HepG2 (cell line): ENCODE data around the gene TOM1L2. TPM values are rescaled to one million over a fixed set of nuclear protein-coding genes. Genes with fewer than 3 reads are reported as not detected.
A peak's percentile ranks its signal among the peaks of the same experiment; 100 is the strongest.

Experiments used
- ATAC-seq: fragments of 200-7000 bp; cut with Tn5 transposase; 3 replicates; pipeline ENCODE4 v1.9.1; 2020; ENCODE audit warnings: mild to moderate bottlenecking, moderate library complexity
- BruUV-seq: library from RNA; stranded (reverse); fragments of 400-500 nt; replicated peaks from 2 replicates; lab custom pipeline; 2021; lab: Mats Ljungman, UMichigan
- CTCF ChIA-PET: fragments of 300-600 bp; formaldehyde crosslinking; extraction: SDS; loops from one replicate; lab custom pipeline; 2021; ENCODE audit warnings: low total read pairs, inconsistent platforms, low intra/inter-chr PET ratio; lab: Yijun Ruan, JAX
- POLR2A ChIA-PET: fragments of 350-600 bp; sonication (Branson Sonifier 250); formaldehyde crosslinking; loops from one replicate; lab custom pipeline; 2020; ENCODE audit warnings: antibody characterized with exemption, inconsistent platforms; lab: Yijun Ruan, JAX
- DNase-seq: peaks from one replicate; pipeline ENCODE4 v3.0.0-alpha.2; 2015; ENCODE audit warnings: low spot score
- FAIRE-seq: peaks from 3 replicates; lab custom pipeline; 2011; peaks lifted over from hg19 to GRCh38; lab: Jason Lieb, UNC
- H2AFZ ChIP-seq: one replicate; pipeline ENCODE4 v1.6.1; 2011; ENCODE audit warnings: low read length, inconsistent platforms
- H3K27ac ChIP-seq: fragments of 300-600 bp; 3 replicates; pipeline ENCODE4 v1.8.0; 2011; ENCODE audit warnings: mixed run types, mild to moderate bottlenecking, mixed read lengths, low read length, inconsistent platforms; ENCODE audit not compliant: insufficient read depth; ENCODE audit errors: extremely low read length
- H3K27me3 ChIP-seq, 2 experiments: fragments of 200-600 bp in 1 of 2; 2 replicates in 1 of 2; 3 replicates in 1 of 2; pipeline versions ENCODE4 v1.6.0 to v1.8.0; 2011; ENCODE audit warnings: low read length in 2 of 2, mild to moderate bottlenecking in 2 of 2, moderate library complexity in 2 of 2, inconsistent platforms in 1 of 2; ENCODE audit not compliant: insufficient read depth in 2 of 2, control insufficient read depth in 1 of 2
- H3K36me3 ChIP-seq, 2 experiments: fragments of 200-600 bp in 1 of 2; replicated peaks in 1 of 2; 2 replicates in 1 of 2; 3 replicates in 1 of 2; pipeline versions ENCODE4 v1.5.1 to v1.8.0; 2011; ENCODE audit warnings: low read length in 2 of 2, inconsistent platforms in 1 of 2; ENCODE audit not compliant: insufficient read depth in 2 of 2, control insufficient read depth in 1 of 2
- H3K4me1 ChIP-seq: 2 replicates; pipeline ENCODE4 v1.5.1; 2012; ENCODE audit warnings: low read length, inconsistent platforms; ENCODE audit not compliant: insufficient read depth
- H3K4me2 ChIP-seq: 2 replicates; pipeline ENCODE4 v1.6.0; 2011; ENCODE audit warnings: low read depth, low read length, inconsistent platforms
- H3K4me3 ChIP-seq, 3 experiments: fragments of 200-600 bp in 1 of 3; sonication (generic), shearing (Covaris generic) in 1 of 3; replicated peaks in 1 of 3; 2 replicates each; pipeline ENCODE4 v1.5.1; 2011 to 2016; ENCODE audit warnings: low read length in 3 of 3, inconsistent platforms in 2 of 3, low read depth in 2 of 3, mild to moderate bottlenecking in 2 of 3, control low read depth in 1 of 3, mixed read lengths in 1 of 3; ENCODE audit not compliant: insufficient read depth in 1 of 3
- H3K79me2 ChIP-seq: one replicate; pipeline ENCODE4 v1.6.1; 2011; ENCODE audit warnings: low read length, inconsistent platforms; ENCODE audit not compliant: insufficient read depth
- H3K9ac ChIP-seq: 2 replicates; pipeline ENCODE4 v1.6.0; 2011; ENCODE audit warnings: mild to moderate bottlenecking, low read depth, low read length, inconsistent platforms; ENCODE audit not compliant: insufficient read depth
- H3K9me3 ChIP-seq: 2 replicates; pipeline ENCODE4 v1.5.1; 2012; ENCODE audit warnings: mild to moderate bottlenecking, low read length
- H4K20me1 ChIP-seq: 2 replicates; pipeline ENCODE4 v1.6.0; 2011; ENCODE audit warnings: inconsistent platforms, mild to moderate bottlenecking, low read length, moderate library complexity; ENCODE audit not compliant: insufficient read depth
- AHR ChIP-seq: IDR thresholded peaks from 2 replicates; pipeline ENCODE4 v1.6.1; 2018; ENCODE audit warnings: missing genetic modification reagents, missing compliant biosample characterization
- MBD4 ChIP-seq: IDR thresholded peaks from 2 replicates; pipeline ENCODE4 v1.6.1; 2012; ENCODE audit warnings: low read length, inconsistent platforms, borderline replicate concordance
- NAIF1 ChIP-seq: sonication (generic); formaldehyde crosslinking; IDR thresholded peaks from 2 replicates; pipeline ENCODE4 v1.5.0; 2020; ENCODE audit warnings: mild to moderate bottlenecking, missing genetic modification reagents, borderline replicate concordance
- NPAS2 ChIP-seq: sonication (generic); formaldehyde crosslinking; IDR thresholded peaks from 2 replicates; pipeline ENCODE4 v1.8.0; 2022; ENCODE audit warnings: mild to moderate bottlenecking, missing genetic modification reagents, borderline replicate concordance
- SMAD3 ChIP-seq: sonication (generic); formaldehyde crosslinking; IDR thresholded peaks from 2 replicates; pipeline ENCODE4 v1.4.0; 2020; ENCODE audit warnings: missing genetic modification reagents
- TOPORS ChIP-seq: sonication (generic); formaldehyde crosslinking; IDR thresholded peaks from 2 replicates; pipeline ENCODE4 v1.8.0; 2023; ENCODE audit warnings: mild to moderate bottlenecking, missing genetic modification reagents
- TP53 ChIP-seq: sonication (generic); formaldehyde crosslinking; conservative IDR thresholded peaks from 2 replicates; pipeline ENCODE4 v1.4.0; 2020; ENCODE audit warnings: missing genetic modification reagents
- ZBTB7A ChIP-seq: sonication (generic); formaldehyde crosslinking; IDR thresholded peaks from 2 replicates; pipeline ENCODE4 v1.8.0; 2022; ENCODE audit warnings: mild to moderate bottlenecking, missing genetic modification reagents
- ZNF335 ChIP-seq: sonication (generic); formaldehyde crosslinking; IDR thresholded peaks from 2 replicates; pipeline ENCODE4 v1.4.0; 2020; ENCODE audit warnings: missing genetic modification reagents
- ZNF841 ChIP-seq: sonication (generic); formaldehyde crosslinking; IDR thresholded peaks from 2 replicates; pipeline ENCODE4 v1.8.1; 2023; ENCODE audit warnings: missing genetic modification reagents, borderline replicate concordance
- ZSCAN20 ChIP-seq: sonication (generic); formaldehyde crosslinking; IDR thresholded peaks from 2 replicates; pipeline ENCODE4 v1.4.0; 2020; ENCODE audit warnings: missing genetic modification reagents, mild to moderate bottlenecking, borderline replicate concordance
- WGBS: methylation state at CpG from one replicate; pipeline ENCODE4 v1.1.6; 2017; ENCODE audit warnings: low lambda C conversion rate; 5-methylcytosine and 5-hydroxymethylcytosine counted together
- in situ Hi-C: cut with HindIII; loops from 2 replicates; pipeline ENCODE4 v1.10.0; 2017; ENCODE audit warnings: low pct_unique_long_range_greater_than_20kb; ENCODE audit not compliant: extremely low pct_ligation_motif_present
- intact Hi-C: fragments of 100-400 bp; cut with micrococcal nuclease; formaldehyde crosslinking; loops from one replicate; pipeline ENCODE4 v1.10.0; 2022; ENCODE audit not compliant: unreplicated experiment
- polyA plus RNA-seq, 8 experiments: library from polyadenylated mRNA; depleted of rRNA in 3 of 8; stranded (reverse) in 7 of 8; unstranded in 1 of 8; fragments of >200 nt; fragmentation: Illumina TruSeq in 4 of 8; extraction: Trizol in 4 of 8; gene quantifications; 2 replicates each; pipeline versions ENCODE4 v1.2.1 to v1.2.3, GENCODE V29; 2011 to 2016; ENCODE audit warnings: low read depth in 4 of 8, missing spikeins in 1 of 8, mixed read lengths in 1 of 8; ENCODE audit not compliant: insufficient read depth in 1 of 8
- total RNA-seq, 5 experiments: library from RNA; depleted of rRNA; stranded (reverse); fragments of >200 nt; fragmentation: Illumina TruSeq; extraction: Trizol; gene quantifications; 2 replicates each; pipeline ENCODE4 v1.2.3, GENCODE V29; 2016; ENCODE audit warnings: low read depth in 1 of 5
- TF ChIP-seq, protein P1 (sequence below): sonication (generic); formaldehyde crosslinking; IDR thresholded peaks from 2 replicates; pipeline ENCODE4 v1.5.1; 2020; ENCODE audit warnings: missing genetic modification reagents, mild to moderate bottlenecking, borderline replicate concordance
- TF ChIP-seq, protein P2 (sequence below): sonication (generic); formaldehyde crosslinking; IDR thresholded peaks from 2 replicates; pipeline ENCODE4 v1.5.0; 2020; ENCODE audit warnings: missing genetic modification reagents, mild to moderate bottlenecking, borderline replicate concordance
- TF ChIP-seq, protein P3 (sequence below): sonication (generic); formaldehyde crosslinking; IDR thresholded peaks from 2 replicates; pipeline ENCODE4 v1.4.0; 2020; ENCODE audit warnings: missing genetic modification reagents
- TF ChIP-seq, protein P4 (sequence below): sonication (generic); formaldehyde crosslinking; IDR thresholded peaks from 2 replicates; pipeline ENCODE4 v1.8.0; 2022; ENCODE audit warnings: mild to moderate bottlenecking, missing genetic modification reagents, moderate library complexity
- TF ChIP-seq, protein P5 (sequence below): sonication (generic); formaldehyde crosslinking; IDR thresholded peaks from 2 replicates; pipeline ENCODE4 v1.5.0; 2020; ENCODE audit warnings: mild to moderate bottlenecking, missing genetic modification reagents, moderate library complexity

Gene TOM1L2
- total and polyA plus RNA-seq, 2 of the 13 experiments (the other 11 are each of a cell fraction or from before 2014, with no cell fraction given) = 4.7 to 7.4 TPM

DNA sequence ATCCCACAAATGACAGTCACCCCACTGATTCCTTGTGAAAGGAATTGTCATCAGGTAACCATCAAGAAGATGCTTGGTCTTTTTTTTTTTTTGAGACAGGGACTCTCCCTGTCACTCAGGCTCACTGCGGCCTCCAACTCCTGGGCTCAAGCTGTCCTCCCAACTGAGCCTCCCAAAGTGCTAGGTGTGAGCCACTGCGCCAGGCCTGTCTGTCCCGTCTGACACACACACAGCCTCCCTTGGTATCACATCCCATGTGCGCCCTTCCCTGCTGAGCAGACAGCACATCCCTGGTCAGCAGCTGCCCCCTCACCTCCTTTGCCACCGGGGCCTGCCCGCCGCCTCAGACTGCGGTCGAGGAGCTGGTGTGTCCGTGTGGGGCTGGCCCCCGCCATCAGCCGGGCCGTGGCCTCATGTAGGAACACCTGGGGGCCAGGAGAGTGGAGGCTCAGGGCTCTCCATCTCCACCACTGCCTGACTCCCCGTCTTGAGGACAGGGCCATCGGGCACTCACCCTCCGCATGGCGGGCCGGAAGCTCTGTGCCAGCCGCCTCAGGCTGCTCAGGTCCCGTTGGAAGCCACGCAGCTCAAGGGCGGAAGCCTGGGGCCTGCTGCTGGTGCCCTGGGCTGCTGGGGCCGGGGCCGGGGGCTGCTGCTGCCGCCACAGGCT lies 159.0 kb downstream of the TOM1L2 start:
- no peak overlapping the region for H3K9ac ChIP-seq
- WGBS = 97% methylated on average over 16 of the region's 25 CpGs
- H3K4me3 ChIP-seq = no peak overlapping the region
- FAIRE-seq = no peak
- in situ Hi-C loops (loop anchor here (5.0 kb wide), 1 partner anchor 49 kb away; no protein-coding TSS in a partner anchor), intact Hi-C loops (no loop called here)
- no peak for ATAC-seq
- no peaks in the 10 kb centered on the region for H3K27me3 ChIP-seq
- peaks cover 36 to 45% of the 10 kb centered on the region in 2 experiments for H3K36me3 ChIP-seq
- H2AFZ ChIP-seq = no peak overlapping the region
- ChIA-PET POLR2A (interaction anchor here (2.7 kb wide), 1 partner anchor 24 kb away, joined by 26 read pairs; the partner anchor contains the start of gene SREBF1), CTCF (interaction anchor here (0.9 to 3.6 kb wide), 3 partner anchors 24 to 106 kb away, joined by 3 to 53 read pairs (median 3); no protein-coding TSS in a partner anchor)
- H3K4me1 ChIP-seq = peaks cover 26% of the 10 kb centered on the region
- no peaks in the 10 kb centered on the region for H3K9me3 ChIP-seq
- no peak overlapping the region for H3K4me2 ChIP-seq
- no TSS peak for BruUV-seq
- H4K20me1 ChIP-seq = peaks cover 14% of the 10 kb centered on the region; the same call in 1 of the 2 replicates
- DNase-seq = no peak
- no peaks in the 10 kb centered on the region for H3K79me2 ChIP-seq
- peak overlapping the region; percentile 58 for H3K27ac ChIP-seq
- TF ChIP-seq, protein P1, sequence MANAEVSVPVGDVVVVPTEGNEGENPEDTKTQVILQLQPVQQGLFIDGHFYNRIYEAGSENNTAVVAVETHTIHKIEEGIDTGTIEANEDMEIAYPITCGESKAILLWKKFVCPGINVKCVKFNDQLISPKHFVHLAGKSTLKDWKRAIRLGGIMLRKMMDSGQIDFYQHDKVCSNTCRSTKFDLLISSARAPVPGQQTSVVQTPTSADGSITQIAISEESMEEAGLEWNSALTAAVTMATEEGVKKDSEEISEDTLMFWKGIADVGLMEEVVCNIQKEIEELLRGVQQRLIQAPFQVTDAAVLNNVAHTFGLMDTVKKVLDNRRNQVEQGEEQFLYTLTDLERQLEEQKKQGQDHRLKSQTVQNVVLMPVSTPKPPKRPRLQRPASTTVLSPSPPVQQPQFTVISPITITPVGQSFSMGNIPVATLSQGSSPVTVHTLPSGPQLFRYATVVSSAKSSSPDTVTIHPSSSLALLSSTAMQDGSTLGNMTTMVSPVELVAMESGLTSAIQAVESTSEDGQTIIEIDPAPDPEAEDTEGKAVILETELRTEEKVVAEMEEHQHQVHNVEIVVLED (CRISPR knock-in tag) = no peak
- TF ChIP-seq ZSCAN20 (CRISPR knock-in tag) = no peak
- no peak for TF ChIP-seq ZNF335
- TF ChIP-seq, protein P2, sequence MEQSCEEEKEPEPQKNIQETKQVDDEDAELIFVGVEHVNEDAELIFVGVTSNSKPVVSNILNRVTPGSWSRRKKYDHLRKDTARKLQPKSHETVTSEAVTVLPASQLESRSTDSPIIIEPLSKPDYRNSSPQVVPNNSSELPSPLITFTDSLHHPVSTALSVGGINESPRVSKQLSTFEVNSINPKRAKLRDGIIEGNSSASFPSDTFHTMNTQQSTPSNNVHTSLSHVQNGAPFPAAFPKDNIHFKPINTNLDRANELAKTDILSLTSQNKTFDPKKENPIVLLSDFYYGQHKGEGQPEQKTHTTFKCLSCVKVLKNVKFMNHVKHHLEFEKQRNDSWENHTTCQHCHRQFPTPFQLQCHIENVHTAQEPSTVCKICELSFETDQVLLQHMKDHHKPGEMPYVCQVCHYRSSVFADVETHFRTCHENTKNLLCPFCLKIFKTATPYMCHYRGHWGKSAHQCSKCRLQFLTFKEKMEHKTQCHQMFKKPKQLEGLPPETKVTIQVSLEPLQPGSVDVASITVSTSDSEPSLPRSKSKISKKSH = no peak
- TF ChIP-seq, protein P3, sequence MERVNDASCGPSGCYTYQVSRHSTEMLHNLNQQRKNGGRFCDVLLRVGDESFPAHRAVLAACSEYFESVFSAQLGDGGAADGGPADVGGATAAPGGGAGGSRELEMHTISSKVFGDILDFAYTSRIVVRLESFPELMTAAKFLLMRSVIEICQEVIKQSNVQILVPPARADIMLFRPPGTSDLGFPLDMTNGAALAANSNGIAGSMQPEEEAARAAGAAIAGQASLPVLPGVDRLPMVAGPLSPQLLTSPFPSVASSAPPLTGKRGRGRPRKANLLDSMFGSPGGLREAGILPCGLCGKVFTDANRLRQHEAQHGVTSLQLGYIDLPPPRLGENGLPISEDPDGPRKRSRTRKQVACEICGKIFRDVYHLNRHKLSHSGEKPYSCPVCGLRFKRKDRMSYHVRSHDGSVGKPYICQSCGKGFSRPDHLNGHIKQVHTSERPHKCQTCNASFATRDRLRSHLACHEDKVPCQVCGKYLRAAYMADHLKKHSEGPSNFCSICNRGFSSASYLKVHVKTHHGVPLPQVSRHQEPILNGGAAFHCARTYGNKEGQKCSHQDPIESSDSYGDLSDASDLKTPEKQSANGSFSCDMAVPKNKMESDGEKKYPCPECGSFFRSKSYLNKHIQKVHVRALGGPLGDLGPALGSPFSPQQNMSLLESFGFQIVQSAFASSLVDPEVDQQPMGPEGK (CRISPR knock-in tag) = no peak
- TF ChIP-seq ZNF841 (CRISPR knock-in tag) = no peak
- TF ChIP-seq, protein P4, sequence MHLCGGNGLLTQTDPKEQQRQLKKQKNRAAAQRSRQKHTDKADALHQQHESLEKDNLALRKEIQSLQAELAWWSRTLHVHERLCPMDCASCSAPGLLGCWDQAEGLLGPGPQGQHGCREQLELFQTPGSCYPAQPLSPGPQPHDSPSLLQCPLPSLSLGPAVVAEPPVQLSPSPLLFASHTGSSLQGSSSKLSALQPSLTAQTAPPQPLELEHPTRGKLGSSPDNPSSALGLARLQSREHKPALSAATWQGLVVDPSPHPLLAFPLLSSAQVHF = no peak
- no peak for TF ChIP-seq NPAS2 (CRISPR knock-in tag)
- no peak for TF ChIP-seq TP53 (CRISPR knock-in tag)
- no peak for TF ChIP-seq TOPORS
- TF ChIP-seq AHR (CRISPR knock-in tag) = no peak
- no peak for TF ChIP-seq SMAD3 (CRISPR knock-in tag)
- TF ChIP-seq MBD4 = no peak
- TF ChIP-seq NAIF1 (CRISPR knock-in tag) = no peak
- TF ChIP-seq, protein P5, sequence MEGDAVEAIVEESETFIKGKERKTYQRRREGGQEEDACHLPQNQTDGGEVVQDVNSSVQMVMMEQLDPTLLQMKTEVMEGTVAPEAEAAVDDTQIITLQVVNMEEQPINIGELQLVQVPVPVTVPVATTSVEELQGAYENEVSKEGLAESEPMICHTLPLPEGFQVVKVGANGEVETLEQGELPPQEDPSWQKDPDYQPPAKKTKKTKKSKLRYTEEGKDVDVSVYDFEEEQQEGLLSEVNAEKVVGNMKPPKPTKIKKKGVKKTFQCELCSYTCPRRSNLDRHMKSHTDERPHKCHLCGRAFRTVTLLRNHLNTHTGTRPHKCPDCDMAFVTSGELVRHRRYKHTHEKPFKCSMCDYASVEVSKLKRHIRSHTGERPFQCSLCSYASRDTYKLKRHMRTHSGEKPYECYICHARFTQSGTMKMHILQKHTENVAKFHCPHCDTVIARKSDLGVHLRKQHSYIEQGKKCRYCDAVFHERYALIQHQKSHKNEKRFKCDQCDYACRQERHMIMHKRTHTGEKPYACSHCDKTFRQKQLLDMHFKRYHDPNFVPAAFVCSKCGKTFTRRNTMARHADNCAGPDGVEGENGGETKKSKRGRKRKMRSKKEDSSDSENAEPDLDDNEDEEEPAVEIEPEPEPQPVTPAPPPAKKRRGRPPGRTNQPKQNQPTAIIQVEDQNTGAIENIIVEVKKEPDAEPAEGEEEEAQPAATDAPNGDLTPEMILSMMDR = no peak
- TF ChIP-seq ZBTB7A (CRISPR knock-in tag) = no peak
